SK-N-SH (cell line): ENCODE measurements around the gene SPATA13. TPM values are rescaled to one million over a fixed set of nuclear protein-coding genes. Genes with fewer than 3 reads are reported as not detected.

ENCODE experiments used
- CTCF ChIA-PET: fragments of 300-600, 350-600 bp; formaldehyde crosslinking; extraction: SDS; loops from one replicate; lab custom pipeline; 2021; lab: Yijun Ruan, JAX
- POLR2A ChIA-PET: fragments of 350-600 bp; sonication (Branson Sonifier 250); formaldehyde crosslinking; extraction: SDS; loops from one replicate; lab custom pipeline; 2020; ENCODE audit warnings: antibody characterized with exemption, inconsistent platforms; lab: Yijun Ruan, JAX
- DNase-seq: peaks from one replicate; pipeline ENCODE4 v3.0.0; 2012
- H2AFZ ChIP-seq: fragments of 200-600 bp; sonication (generic); 2 replicates; pipeline ENCODE4 v1.8.1; 2016; ENCODE audit warnings: antibody characterized with exemption, mild to moderate bottlenecking, low read depth
- H3F3A ChIP-seq: fragments of 200-600 bp; sonication (generic); replicated peaks from 2 replicates; pipeline ENCODE3; 2016; ENCODE audit warnings: antibody characterized with exemption, mild to moderate bottlenecking; ENCODE audit not compliant: insufficient read depth
- H3K27ac ChIP-seq, 2 experiments: fragments of 200-500 bp in 1 of 2; fragments of 200-600 bp in 1 of 2; sonication (Bioruptor generic) in 1 of 2; sonication (generic), shearing (Covaris generic) in 1 of 2; 2 replicates each; pipeline versions ENCODE4 v1.5.1 to v1.6.1; 2014 to 2016; ENCODE audit warnings: low read depth in 2 of 2, inconsistent platforms in 1 of 2, low read length in 1 of 2, mild to moderate bottlenecking in 1 of 2, mixed read lengths in 1 of 2
- H3K27me3 ChIP-seq: fragments of 200-600 bp; sonication (generic), shearing (Covaris generic); 2 replicates; pipeline ENCODE4 v1.6.1; 2016; ENCODE audit warnings: mixed run types; ENCODE audit not compliant: insufficient read depth
- H3K36me3 ChIP-seq, 2 experiments: fragments of 200-500 bp in 1 of 2; fragments of 200-600 bp in 1 of 2; sonication (Bioruptor generic) in 1 of 2; sonication (generic) in 1 of 2; replicated peaks in 1 of 2; 2 replicates each; pipeline versions ENCODE3 to v1.5.1; 2014 to 2016; ENCODE audit warnings: low read length in 1 of 2, mild to moderate bottlenecking in 1 of 2; ENCODE audit not compliant: insufficient read depth in 2 of 2, control insufficient read depth in 1 of 2
- H3K4me1 ChIP-seq, 2 experiments: fragments of 200-500 bp in 1 of 2; fragments of 200-600 bp in 1 of 2; sonication (Bioruptor generic) in 1 of 2; sonication (generic), shearing (Covaris generic) in 1 of 2; 2 replicates each; pipeline versions ENCODE4 v1.5.1 to v1.6.1; 2014 to 2016; ENCODE audit warnings: low read depth in 1 of 2, low read length in 1 of 2, mixed run types in 1 of 2; ENCODE audit not compliant: insufficient read depth in 2 of 2, control insufficient read depth in 1 of 2
- H3K4me2 ChIP-seq: fragments of 200-600 bp; sonication (generic), shearing (Covaris generic); 2 replicates; pipeline ENCODE4 v1.6.1; 2017; ENCODE audit warnings: mixed run types
- H3K4me3 ChIP-seq, 2 experiments: fragments of 200-500 bp in 1 of 2; fragments of 200-600 bp in 1 of 2; sonication (Bioruptor generic) in 1 of 2; sonication (generic), shearing (Covaris generic) in 1 of 2; 2 replicates each; pipeline versions ENCODE4 v1.5.1 to v1.8.1; 2014 to 2016; ENCODE audit warnings: low read depth in 2 of 2, inconsistent platforms in 1 of 2, low read length in 1 of 2, mild to moderate bottlenecking in 1 of 2, mixed read lengths in 1 of 2, moderate library complexity in 1 of 2
- H3K79me2 ChIP-seq: fragments of 200-600 bp; sonication (generic); 2 replicates; pipeline ENCODE4 v1.8.1; 2017; ENCODE audit warnings: mild to moderate bottlenecking; ENCODE audit not compliant: insufficient read depth
- H3K9ac ChIP-seq: fragments of 200-600 bp; sonication (generic); 2 replicates; pipeline ENCODE4 v1.6.1; 2017; ENCODE audit warnings: mixed run types
- H3K9me2 ChIP-seq: fragments of 200-600 bp; sonication (generic); 2 replicates; pipeline ENCODE4 v1.6.1; 2017; ENCODE audit warnings: mixed run types
- H3K9me3 ChIP-seq: fragments of 200-600 bp; sonication (generic); 2 replicates; pipeline ENCODE4 v1.6.1; 2017; ENCODE audit warnings: mixed run types, mild to moderate bottlenecking, moderate library complexity
- H4K20me1 ChIP-seq: fragments of 200-600 bp; sonication (generic); 2 replicates; pipeline ENCODE4 v1.6.1; 2017; ENCODE audit warnings: mild to moderate bottlenecking, mixed run types; ENCODE audit not compliant: insufficient read depth
- EP300 ChIP-seq, 2 experiments: IDR thresholded peaks; 2 replicates each; pipeline versions ENCODE4 v1.4.0 to v1.6.1; 2012; ENCODE audit warnings: borderline replicate concordance in 1 of 2, low read depth in 1 of 2, low read length in 1 of 2
- EZH2phosphoT487 ChIP-seq: fragments of 200-600 bp; sonication (generic); IDR thresholded peaks from 2 replicates; pipeline ENCODE4 v1.6.1; 2017; ENCODE audit warnings: low read depth, mixed run types, mild to moderate bottlenecking, antibody characterized with exemption, moderate library complexity, borderline replicate concordance
- FOXJ3 ChIP-seq: sonication (generic); formaldehyde crosslinking; IDR thresholded peaks from 2 replicates; pipeline ENCODE4 v1.5.1; 2020; ENCODE audit warnings: mild to moderate bottlenecking, missing genetic modification reagents
- GABPA ChIP-seq: IDR thresholded peaks from 2 replicates; pipeline ENCODE4 v1.4.0; 2012; ENCODE audit warnings: low read depth, mild to moderate bottlenecking
- MXI1 ChIP-seq: IDR thresholded peaks from 2 replicates; pipeline ENCODE4 v1.6.1; 2012; ENCODE audit warnings: mild to moderate bottlenecking, low read depth, low read length, improper control_type of control experiment
- NRF1 ChIP-seq: IDR thresholded peaks from 2 replicates; pipeline ENCODE4 v1.6.1; 2012; ENCODE audit warnings: low read depth, mild to moderate bottlenecking, low read length
- POLR2AphosphoS5 ChIP-seq: IDR thresholded peaks from 2 replicates; pipeline ENCODE4 v1.6.1; 2012; ENCODE audit warnings: low read depth, low read length
- RCOR1 ChIP-seq: fragments of 150-350 bp; IDR thresholded peaks from 2 replicates; pipeline ENCODE4 v1.6.1; 2017; ENCODE audit warnings: antibody characterized with exemption, low read length
- REST ChIP-seq: IDR thresholded peaks from 2 replicates; pipeline ENCODE4 v1.6.1; 2012; ENCODE audit warnings: mild to moderate bottlenecking, low read depth, low read length, moderate library complexity
- TCF12 ChIP-seq: IDR thresholded peaks from 2 replicates; pipeline ENCODE4 v1.4.0; 2012
- WGBS: methylation state at CpG from one replicate; pipeline ENCODE4 v1.1.6; 2017; ENCODE audit warnings: low lambda C conversion rate; 5-methylcytosine and 5-hydroxymethylcytosine counted together
- polyA plus RNA-seq, 3 experiments: library from polyadenylated mRNA; depleted of rRNA; stranded (reverse); fragments of >200 nt; gene quantifications; 2 replicates each; pipeline ENCODE4 v1.2.3, GENCODE V29; 2012
- TF ChIP-seq, protein P1 (sequence below): IDR thresholded peaks from 2 replicates; pipeline ENCODE4 v1.4.0; 2012; ENCODE audit warnings: low read depth

Gene SPATA13
- polyA plus RNA-seq, 1 of the 3 experiments (the other 2 are of a cell fraction) = 4.3 TPM

GRCh38 chr13:24270639-24271141, 110.2 kb downstream of the SPATA13 start:
- H4K20me1 ChIP-seq = no peaks in the 10 kb centered on the region
- H3K27ac ChIP-seq = peak overlapping the region; percentile 59 to 89; a peak in 3 of 4 replicates
- peak overlapping the region; percentile 35 to 51; a peak in 3 of 4 replicates for H3K4me3 ChIP-seq
- H3K9ac ChIP-seq = peak overlapping the region; percentile 47; the same call in 1 of the 2 replicates
- H3K36me3 ChIP-seq = no peaks in the 10 kb centered on the region
- H3K4me2 ChIP-seq = peak overlapping the region; percentile 74
- no peaks in the 10 kb centered on the region for H3K27me3 ChIP-seq
- POLR2A ChIA-PET = interaction anchor here (0.6 kb wide), 2 partner anchors 17 to 18 kb away, joined by 3 read pairs; no protein-coding TSS in a partner anchor
- CTCF ChIA-PET = interaction anchor here (1.0 to 1.4 kb wide), 3 partner anchors 14 to 382 kb away, joined by 3 to 5 read pairs (median 3); no protein-coding TSS in a partner anchor
- no peaks in the 10 kb centered on the region for H3K9me2 ChIP-seq
- DNase-seq = peak; percentile 70
- no peaks in the 10 kb centered on the region for H3F3A ChIP-seq
- no peaks in the 10 kb centered on the region for H3K9me3 ChIP-seq
- peak overlapping the region; percentile 53; the same call in 1 of the 2 replicates for H2AFZ ChIP-seq
- H3K4me1 ChIP-seq = peaks cover 11 to 21% of the 10 kb centered on the region in 2 experiments
- WGBS = 5% methylated on average over 9 of the region's 10 CpGs
- H3K79me2 ChIP-seq = no peaks in the 10 kb centered on the region
- TF ChIP-seq, protein P1, sequence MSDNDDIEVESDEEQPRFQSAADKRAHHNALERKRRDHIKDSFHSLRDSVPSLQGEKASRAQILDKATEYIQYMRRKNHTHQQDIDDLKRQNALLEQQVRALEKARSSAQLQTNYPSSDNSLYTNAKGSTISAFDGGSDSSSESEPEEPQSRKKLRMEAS = 0 out of 2 replicates have a peak, but pooled peaks have one; percentile 8
- TF ChIP-seq REST = no peak
- TF ChIP-seq MXI1 = peak; percentile 68

DNA sequence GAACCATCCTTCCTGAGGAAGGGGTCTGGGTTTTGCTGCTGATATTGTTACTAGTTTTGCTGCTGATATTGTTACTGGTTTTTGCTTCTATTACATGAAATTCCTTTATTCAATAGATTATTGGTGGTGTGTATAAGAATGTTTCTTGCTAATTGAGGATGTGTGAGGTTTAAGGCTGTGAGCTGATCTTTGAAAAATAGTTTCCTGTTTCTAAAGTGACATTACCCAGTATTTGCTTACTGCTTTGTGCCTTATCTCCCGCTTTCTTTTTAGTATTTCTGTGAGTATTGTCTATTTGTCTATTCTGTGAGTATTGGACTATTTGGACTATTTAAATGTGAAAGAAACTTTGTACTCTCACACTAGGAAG, 110.7 kb downstream of the SPATA13 start:
- Histone ChIP-seq H3K79me2 (no peaks in the 10 kb centered on the region), H3K4me2 (peak overlapping the region; percentile 74), H3K9me2 (no peaks in the 10 kb centered on the region), H3K27ac (peak overlapping the region; percentile 59 to 89; a peak in 3 of 4 replicates), H3K9me3 (no peaks in the 10 kb centered on the region), H4K20me1 (no peaks in the 10 kb centered on the region), H3K9ac (peak overlapping the region; percentile 47; the same call in 1 of the 2 replicates), H2AFZ (peak overlapping the region; percentile 91), H3K27me3 (no peaks in the 10 kb centered on the region), H3F3A (no peaks in the 10 kb centered on the region), H3K4me1 (peaks cover 11 to 21% of the 10 kb centered on the region in 2 experiments), H3K36me3 (no peaks in the 10 kb centered on the region), H3K4me3 (peak overlapping the region; percentile 44 to 46)
- POLR2A ChIA-PET = no interaction called here
- no peak for TF ChIP-seq RCOR1
- no peak for TF ChIP-seq POLR2AphosphoS5
- TF ChIP-seq TCF12 = no peak
- no peak for TF ChIP-seq MXI1
- TF ChIP-seq EZH2phosphoT487 = no peak
- TF ChIP-seq EP300 (IDR thresholded peaks at IDR 0.05; ENCODE audit: borderline replicate concordance in 1 of 2, low read depth in 1 of 2, low read length in 1 of 2) = no peak
- no peak for TF ChIP-seq GABPA
- TF ChIP-seq NRF1 = no peak
- TF ChIP-seq FOXJ3 (CRISPR knock-in tag) = no peak
- CTCF ChIA-PET = interaction anchor here (0.6 to 1.0 kb wide), 2 partner anchors 13 to 17 kb away, joined by 3 read pairs; no protein-coding TSS in a partner anchor
- no peak for DNase-seq
- WGBS = 43% methylated on average over 1 of the region's 1 CpG
